GM12892 (cell line): ENCODE measurements around the gene MXRA5.

Source experiments
- POLR2A ChIP-seq: IDR thresholded peaks from 2 replicates; pipeline ENCODE4 v1.6.1; 2011; ENCODE audit warnings: low read depth, low read length, control low read depth
- POLR2AphosphoS5 ChIP-seq: IDR thresholded peaks from 2 replicates; pipeline ENCODE4 v1.6.1; 2011; ENCODE audit warnings: low read depth, low read length, control low read depth

DNA sequence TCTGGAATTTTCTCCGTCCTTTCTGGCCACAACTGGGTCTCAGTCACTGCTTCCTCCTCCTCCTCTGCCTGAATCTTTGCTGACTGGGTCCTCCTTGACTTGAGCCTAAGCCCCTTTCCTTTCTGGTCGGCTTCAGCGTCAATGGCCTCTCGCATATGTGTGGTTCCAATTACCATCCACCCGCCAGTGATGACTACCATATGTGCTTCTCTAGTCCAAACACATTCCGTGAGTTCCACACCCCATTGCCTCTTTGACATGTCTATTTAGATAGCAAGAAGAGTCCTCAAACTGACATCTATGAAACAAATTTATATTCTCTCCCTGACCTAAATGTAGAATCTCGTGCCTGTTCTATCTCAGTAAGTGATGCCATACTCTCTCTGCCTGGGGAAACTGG, 19.8 kb downstream of the MXRA5 start:
- no peak for TF ChIP-seq POLR2AphosphoS5
- TF ChIP-seq POLR2A: no peak
